ENCODE data around the gene LTV1. TPM values are rescaled to one million over a fixed set of nuclear protein-coding genes. Genes with fewer than 3 reads are reported as not detected.

Gene LTV1
- total RNA-seq, 2 donors from 2014 or later, result 24.8 to 30.0 TPM

DNA sequence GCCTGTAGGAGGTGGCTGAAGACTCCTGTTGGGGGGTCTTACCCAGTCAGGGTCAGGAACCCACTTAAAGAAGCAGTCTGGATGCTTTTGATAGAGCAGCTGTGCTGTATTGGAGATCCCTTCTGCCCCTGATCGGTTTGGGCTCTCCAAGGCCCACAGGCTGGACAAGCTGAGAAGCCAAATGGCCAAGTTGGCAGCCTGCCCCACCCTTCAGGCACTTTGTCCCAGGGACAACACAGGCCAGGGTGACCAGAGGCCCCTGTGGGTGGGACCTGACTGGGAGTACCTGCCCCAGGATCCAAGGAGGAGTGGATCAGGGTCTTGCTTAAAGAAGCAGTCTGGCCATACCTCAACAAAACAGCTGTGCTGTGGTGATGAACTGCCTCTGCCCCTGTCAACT, 69.5 kb downstream of the LTV1 start:
- DNase-seq (ENCODE audit: low spot score in 2 of 2) (no peak), ATAC-seq (no peak)
- Mint-ChIP-seq H3K36me3 (peaks cover 25 to 37% of the 10 kb centered on the region in 2 donors), H3K9me3 (peaks cover 20 to 32% of the 10 kb centered on the region in 2 donors), H3K27ac (no peak overlapping the region)

Other genes starting within 250 kb of the LTV1 start
- 10 to 100 TPM; 20.5 to 23.9 TPM for gene PHACTR2, start 165.4 kb upstream of the LTV1 start, total RNA-seq
- not detected for gene ZC2HC1B, start 21.1 kb downstream of the LTV1 start, total RNA-seq
- 10 to 100 TPM; 11.0 to 18.8 TPM for gene PLAGL1, start 164.9 kb downstream of the LTV1 start, total RNA-seq

All from activated naive CD4-positive, alpha-beta T cell treated with anti-CD3 and anti-CD28 coated beads, Interleukin-2, amount 50 U/mL, for 72 hours (primary cell).